RWPE2 (cell line): Measurements from ENCODE around the gene ZNF366.

Experiments used
- ATAC-seq: fragments of 200-7000 bp; cut with Tn5 transposase; 3 replicates; pipeline ENCODE4 v1.9.1; 2021; ENCODE audit warnings: low read depth
- DNase-seq: peaks from one replicate; pipeline ENCODE4 v3.0.0-alpha.2; 2020; ENCODE audit warnings: low spot score
- H3K27ac ChIP-seq: fragments of 450-650 bp; 2 replicates; pipeline ENCODE4 v1.5.1; 2017; ENCODE audit warnings: mild to moderate bottlenecking; ENCODE audit not compliant: poor library complexity, severe bottlenecking
- H3K27me3 ChIP-seq: fragments of 250-450 bp; sonication (Bioruptor Pico); 2 replicates; pipeline ENCODE4 v1.5.1; 2021; ENCODE audit warnings: mild to moderate bottlenecking, moderate library complexity; ENCODE audit not compliant: insufficient read depth, poor library complexity, severe bottlenecking
- H3K36me3 ChIP-seq: fragments of 250-450 bp; sonication (Bioruptor Pico); 2 replicates; pipeline ENCODE4 v1.5.1; 2020; ENCODE audit warnings: low read depth, mild to moderate bottlenecking, moderate library complexity
- H3K4me1 ChIP-seq: fragments of 250-450 bp; sonication (Bioruptor Pico); 2 replicates; pipeline ENCODE4 v1.5.1; 2021; ENCODE audit warnings: mild to moderate bottlenecking, moderate library complexity; ENCODE audit not compliant: insufficient read depth, poor library complexity, severe bottlenecking
- H3K4me3 ChIP-seq: fragments of 250-450 bp; sonication (Bioruptor Pico); 2 replicates; pipeline ENCODE4 v1.5.1; 2021; ENCODE audit warnings: mild to moderate bottlenecking, moderate library complexity; ENCODE audit not compliant: severe bottlenecking
- H3K9me3 ChIP-seq: fragments of 250-450 bp; sonication (Bioruptor Pico); 2 replicates; pipeline ENCODE4 v1.5.1; 2021; ENCODE audit warnings: mild to moderate bottlenecking, moderate library complexity; ENCODE audit not compliant: severe bottlenecking
- TF ChIP-seq, protein P1 (sequence below): fragments of 450-650 bp; IDR thresholded peaks from one replicate; pipeline ENCODE4 v1.5.1; 2017; ENCODE audit warnings: mild to moderate bottlenecking, moderate library complexity; ENCODE audit not compliant: poor library complexity, severe bottlenecking

Gene ZNF366

DNA sequence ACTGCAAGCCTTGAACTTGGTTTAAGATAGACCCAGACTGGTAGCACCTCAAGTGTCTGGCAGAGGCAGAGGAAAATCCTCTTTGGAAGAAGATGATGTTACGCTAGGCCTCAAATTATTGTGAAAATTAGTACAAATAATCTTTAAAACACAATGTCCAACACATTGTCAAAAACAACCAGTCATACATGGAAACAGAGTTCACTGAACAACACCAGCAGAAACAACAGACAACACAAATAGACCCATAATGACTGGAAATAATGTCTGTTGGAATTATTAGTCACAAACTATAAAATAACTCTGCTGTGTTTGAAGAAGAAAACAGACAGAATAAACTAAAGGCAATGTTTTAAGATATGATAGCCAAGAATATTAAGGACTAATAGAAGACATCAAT, 15.4 kb upstream of the ZNF366 start:
- no peak overlapping the region for H3K4me3 ChIP-seq
- no peak overlapping the region for H3K27ac ChIP-seq
- no peaks in the 10 kb centered on the region for H3K27me3 ChIP-seq
- H3K4me1 ChIP-seq = no peaks in the 10 kb centered on the region
- no peak for DNase-seq
- peaks cover 6% of the 10 kb centered on the region for H3K9me3 ChIP-seq
- H3K36me3 ChIP-seq = no peaks in the 10 kb centered on the region
- no peak for ATAC-seq
- TF ChIP-seq, protein P1, sequence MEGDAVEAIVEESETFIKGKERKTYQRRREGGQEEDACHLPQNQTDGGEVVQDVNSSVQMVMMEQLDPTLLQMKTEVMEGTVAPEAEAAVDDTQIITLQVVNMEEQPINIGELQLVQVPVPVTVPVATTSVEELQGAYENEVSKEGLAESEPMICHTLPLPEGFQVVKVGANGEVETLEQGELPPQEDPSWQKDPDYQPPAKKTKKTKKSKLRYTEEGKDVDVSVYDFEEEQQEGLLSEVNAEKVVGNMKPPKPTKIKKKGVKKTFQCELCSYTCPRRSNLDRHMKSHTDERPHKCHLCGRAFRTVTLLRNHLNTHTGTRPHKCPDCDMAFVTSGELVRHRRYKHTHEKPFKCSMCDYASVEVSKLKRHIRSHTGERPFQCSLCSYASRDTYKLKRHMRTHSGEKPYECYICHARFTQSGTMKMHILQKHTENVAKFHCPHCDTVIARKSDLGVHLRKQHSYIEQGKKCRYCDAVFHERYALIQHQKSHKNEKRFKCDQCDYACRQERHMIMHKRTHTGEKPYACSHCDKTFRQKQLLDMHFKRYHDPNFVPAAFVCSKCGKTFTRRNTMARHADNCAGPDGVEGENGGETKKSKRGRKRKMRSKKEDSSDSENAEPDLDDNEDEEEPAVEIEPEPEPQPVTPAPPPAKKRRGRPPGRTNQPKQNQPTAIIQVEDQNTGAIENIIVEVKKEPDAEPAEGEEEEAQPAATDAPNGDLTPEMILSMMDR = no peak

DNA sequence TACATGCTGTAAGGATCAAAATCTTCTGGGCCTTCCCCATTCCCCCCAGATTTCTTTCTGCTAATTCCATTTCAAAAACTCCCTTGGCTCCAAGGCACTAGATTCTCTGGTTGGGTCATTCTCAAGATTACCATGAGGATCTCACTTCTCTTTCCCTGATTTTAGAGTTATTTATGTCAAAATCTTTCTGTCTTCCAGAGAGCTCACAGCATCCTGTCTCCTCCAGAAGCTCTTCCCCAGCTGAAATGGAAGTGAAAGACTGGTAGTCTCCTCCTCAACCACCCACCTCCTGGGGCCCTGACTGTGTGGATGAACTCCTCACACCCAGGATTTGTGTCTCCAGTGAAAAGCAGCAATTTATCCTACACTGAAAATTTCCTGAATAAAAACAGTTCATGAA, 11.9 kb upstream of the ZNF366 start:
- DNase-seq (no peak), ATAC-seq (no peak)
- TF ChIP-seq, protein P1 = no peak
- peaks cover 6% of the 10 kb centered on the region for H3K9me3 ChIP-seq
- H3K36me3 ChIP-seq = no peaks in the 10 kb centered on the region
- no peak overlapping the region for H3K27ac ChIP-seq
- H3K4me1 ChIP-seq = no peaks in the 10 kb centered on the region
- no peak overlapping the region for H3K4me3 ChIP-seq
- H3K27me3 ChIP-seq = no peaks in the 10 kb centered on the region

DNA sequence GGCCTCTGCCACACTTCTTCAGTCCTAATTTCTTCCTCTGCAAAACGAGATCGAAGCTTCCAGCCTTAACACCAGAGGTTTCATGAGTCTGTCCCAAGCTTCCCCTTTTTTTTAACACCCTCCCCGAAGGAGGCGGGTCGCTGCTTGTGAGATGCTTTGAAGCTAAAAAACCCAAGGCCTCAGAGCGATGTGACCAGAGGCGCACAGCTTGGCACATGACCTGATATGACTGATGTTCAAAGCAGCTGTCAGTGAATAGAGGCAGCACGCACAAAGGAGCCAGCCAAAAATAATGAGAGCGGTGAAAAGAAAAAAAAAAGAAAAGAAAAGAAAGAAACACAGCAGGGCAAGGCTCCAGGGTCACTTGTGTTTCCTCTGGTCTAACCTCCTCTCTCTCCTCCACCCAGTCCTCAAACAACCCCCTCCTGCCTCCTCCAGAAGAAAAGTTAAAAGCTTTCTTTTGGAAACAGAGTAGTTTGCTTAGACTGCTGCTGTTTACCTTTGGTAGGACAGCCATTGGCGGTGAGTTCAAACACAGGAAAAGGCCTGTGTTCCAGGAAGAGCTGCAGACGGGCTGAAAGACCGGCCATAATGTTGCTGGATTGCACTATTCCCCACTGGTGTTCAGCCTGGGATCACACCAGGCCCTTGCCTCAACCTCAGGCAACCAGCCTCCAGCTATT, 10.9 kb upstream of the ZNF366 start:
- Histone ChIP-seq H3K27ac (no peak overlapping the region), H3K27me3 (no peaks in the 10 kb centered on the region), H3K4me1 (no peaks in the 10 kb centered on the region), H3K36me3 (no peaks in the 10 kb centered on the region), H3K4me3 (no peak overlapping the region), H3K9me3 (peaks cover 6% of the 10 kb centered on the region)
- ATAC-seq = no peak
- TF ChIP-seq, protein P1 = no peak
- DNase-seq = no peak

DNA sequence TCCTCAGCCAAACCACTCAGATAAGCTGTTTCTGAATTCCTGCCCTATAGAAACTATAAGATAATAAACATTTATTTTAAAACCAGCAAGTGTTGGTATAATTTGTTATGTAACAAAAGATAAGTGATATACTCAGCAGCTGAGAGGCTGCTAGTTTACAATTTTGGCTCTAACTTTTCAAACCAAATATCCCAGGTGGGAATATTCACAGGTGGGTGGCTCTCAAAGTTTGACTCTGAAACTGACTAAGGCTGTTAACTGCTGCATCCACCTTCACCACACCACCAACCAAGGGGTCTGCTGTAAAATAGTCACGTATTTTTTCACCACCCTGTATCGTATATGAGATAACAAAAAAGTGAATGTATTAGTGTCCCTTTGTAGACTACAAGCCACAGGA, 9.7 kb upstream of the ZNF366 start:
- Histone ChIP-seq H3K9me3 (no peaks in the 10 kb centered on the region), H3K36me3 (no peaks in the 10 kb centered on the region), H3K4me1 (peaks cover under 1% of the 10 kb centered on the region), H3K27me3 (no peaks in the 10 kb centered on the region), H3K4me3 (no peak overlapping the region), H3K27ac (no peak overlapping the region)
- DNase-seq = no peak
- TF ChIP-seq, protein P1 = no peak
- ATAC-seq = no peak

DNA sequence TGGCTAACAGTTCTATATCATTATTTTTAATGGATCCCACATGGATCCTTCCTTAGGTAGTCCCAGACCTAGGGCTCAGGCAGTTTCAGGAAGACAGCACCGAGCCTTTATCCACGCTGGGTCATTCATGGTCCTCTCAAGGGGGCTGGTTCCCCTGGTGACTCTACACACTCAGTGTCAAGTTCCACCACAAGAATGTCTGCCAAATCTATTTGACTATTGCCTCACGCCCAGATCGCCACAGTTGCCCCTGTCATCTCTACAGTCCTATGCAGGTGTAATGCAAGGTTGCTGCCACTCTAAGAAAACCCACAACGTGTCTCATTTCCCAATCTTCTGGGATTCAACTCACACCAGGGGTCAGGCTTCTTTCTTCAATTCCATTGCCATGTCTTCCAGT, 8.0 kb upstream of the ZNF366 start:
- ATAC-seq (no peak), DNase-seq (no peak)
- TF ChIP-seq, protein P1 = no peak
- H3K36me3 ChIP-seq = no peaks in the 10 kb centered on the region
- no peaks in the 10 kb centered on the region for H3K27me3 ChIP-seq
- H3K9me3 ChIP-seq = no peaks in the 10 kb centered on the region
- peaks cover 16% of the 10 kb centered on the region for H3K4me1 ChIP-seq
- H3K4me3 ChIP-seq = no peak overlapping the region
- no peak overlapping the region for H3K27ac ChIP-seq
